Activated effector memory CD4-positive, alpha-beta T cell treated with Interleukin-2 at 50 U/mL for 16 hours (primary cell): Measurements from ENCODE around the gene PRTFDC1.
"Not testable (repeated sequence)": the region's sequence is repeated elsewhere in the genome, so short reads cannot be mapped to it uniquely, and the experiment has no call there.

Source experiments
- DNase-seq: peaks from one replicate; pipeline ENCODE4 v3.0.0-alpha.2; 2020

Gene PRTFDC1

GRCh38 chr10:24929056-24929544, 23.3 kb downstream of the PRTFDC1 start:
- DNase-seq = no peak

- DNase-seq = no peak
These were observed 24.2 kb downstream of the PRTFDC1 start for GRCh38 chr10:24928163-24928562.

GRCh38 chr10:24926557-24926956, 25.8 kb downstream of the PRTFDC1 start:
- no peak for DNase-seq

GRCh38 chr10:24925799-24926198, 26.6 kb downstream of the PRTFDC1 start:
- no peak for DNase-seq

GRCh38 chr10:24924483-24924882, 27.9 kb downstream of the PRTFDC1 start:
- DNase-seq = not testable (repeated sequence)

- DNase-seq = not testable (repeated sequence)
These were observed 30.1 kb downstream of the PRTFDC1 start for GRCh38 chr10:24922222-24922868.

GRCh38 chr10:24920907-24921881, 31.2 kb downstream of the PRTFDC1 start:
- DNase-seq = no peak

GRCh38 chr10:24920192-24920591, 32.2 kb downstream of the PRTFDC1 start:
- not testable (repeated sequence) for DNase-seq

GRCh38 chr10:24919629-24920028, 32.8 kb downstream of the PRTFDC1 start:
- DNase-seq = not testable (repeated sequence)

- no peak for DNase-seq
These were observed 34.4 kb downstream of the PRTFDC1 start for GRCh38 chr10:24917979-24918378.

GRCh38 chr10:24917493-24917892, 34.9 kb downstream of the PRTFDC1 start:
- DNase-seq = no peak

GRCh38 chr10:24916365-24916764, 36.0 kb downstream of the PRTFDC1 start:
- DNase-seq = no peak

- DNase-seq = no peak
These were observed 37.1 kb downstream of the PRTFDC1 start for GRCh38 chr10:24915304-24915703.

- DNase-seq = no peak
These were observed 38.3 kb downstream of the PRTFDC1 start for GRCh38 chr10:24914148-24914547.

GRCh38 chr10:24912215-24912614, 40.2 kb downstream of the PRTFDC1 start:
- no peak for DNase-seq

- no peak for DNase-seq
These were observed 41.4 kb downstream of the PRTFDC1 start for GRCh38 chr10:24911029-24911428.

GRCh38 chr10:24910574-24910973, 41.8 kb downstream of the PRTFDC1 start:
- no peak for DNase-seq

GRCh38 chr10:24908793-24909423, 43.5 kb downstream of the PRTFDC1 start:
- DNase-seq = no peak

GRCh38 chr10:24907956-24908355, 44.5 kb downstream of the PRTFDC1 start:
- no peak for DNase-seq

- no peak for DNase-seq
These were observed 46.0 kb downstream of the PRTFDC1 start for GRCh38 chr10:24906372-24906771.

GRCh38 chr10:24904824-24905223, 47.6 kb downstream of the PRTFDC1 start:
- no peak for DNase-seq

GRCh38 chr10:24902400-24902728, 50.0 kb downstream of the PRTFDC1 start:
- no peak for DNase-seq

GRCh38 chr10:24901686-24902399, 50.6 kb downstream of the PRTFDC1 start:
- no peak for DNase-seq
